ENCODE results near the gene GAMT.

DNA sequence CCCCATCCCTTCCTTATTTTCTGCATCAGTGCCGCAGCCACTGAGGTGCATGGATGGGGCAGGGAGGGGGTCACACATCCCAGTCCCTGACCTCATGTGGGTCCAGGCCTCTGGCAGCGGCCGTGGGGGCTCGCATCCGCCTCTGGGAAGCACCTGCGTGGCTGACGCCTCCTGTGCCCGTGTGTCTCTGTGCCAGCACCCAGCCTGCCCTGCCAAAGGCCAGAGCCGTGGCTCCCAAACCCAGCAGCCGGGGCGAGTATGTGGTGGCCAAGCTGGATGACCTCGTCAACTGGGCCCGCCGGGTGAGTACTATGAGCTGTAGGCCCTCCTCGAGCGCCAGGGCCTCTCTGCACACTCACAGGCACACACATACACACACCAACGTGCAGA, 12.7 kb downstream of the GAMT start:
- TF ChIP-seq ZNF274 (IDR thresholded peaks at IDR 0.05; ENCODE audit: low read depth, low read length): no peak
- no peak for TF ChIP-seq SUZ12 (IDR thresholded peaks at IDR 0.05; ENCODE audit: extremely low read depth, insufficient read depth, insufficient read length)

Data from NT2/D1 (cell line).